Hepatocyte (in vitro differentiated cells): Measurements from ENCODE around the gene CYFIP1.

Experiments
- EZH2 ChIP-seq: fragments of 200-600 bp; sonication (generic); IDR thresholded peaks from 2 replicates; pipeline ENCODE4 v1.6.1; 2016; ENCODE audit warnings: antibody characterized with exemption, mild to moderate bottlenecking, borderline replicate concordance
- EZH2phosphoT487 ChIP-seq: fragments of 200-600 bp; sonication (generic); IDR thresholded peaks from one replicate; pipeline ENCODE4 v1.6.1; 2018; ENCODE audit warnings: antibody characterized with exemption, mild to moderate bottlenecking, low read depth, moderate library complexity; ENCODE audit not compliant: unreplicated experiment, severe bottlenecking
- TF ChIP-seq, protein P1 (sequence below): fragments of 200-600 bp; sonication (generic); IDR thresholded peaks from 2 replicates; pipeline ENCODE4 v1.5.1; 2016; ENCODE audit warnings: antibody characterized with exemption, mild to moderate bottlenecking; ENCODE audit not compliant: poor library complexity

GRCh38 chr15:22927761-22928160 is 52.4 kb downstream of the CYFIP1 start:
- TF ChIP-seq, protein P1, sequence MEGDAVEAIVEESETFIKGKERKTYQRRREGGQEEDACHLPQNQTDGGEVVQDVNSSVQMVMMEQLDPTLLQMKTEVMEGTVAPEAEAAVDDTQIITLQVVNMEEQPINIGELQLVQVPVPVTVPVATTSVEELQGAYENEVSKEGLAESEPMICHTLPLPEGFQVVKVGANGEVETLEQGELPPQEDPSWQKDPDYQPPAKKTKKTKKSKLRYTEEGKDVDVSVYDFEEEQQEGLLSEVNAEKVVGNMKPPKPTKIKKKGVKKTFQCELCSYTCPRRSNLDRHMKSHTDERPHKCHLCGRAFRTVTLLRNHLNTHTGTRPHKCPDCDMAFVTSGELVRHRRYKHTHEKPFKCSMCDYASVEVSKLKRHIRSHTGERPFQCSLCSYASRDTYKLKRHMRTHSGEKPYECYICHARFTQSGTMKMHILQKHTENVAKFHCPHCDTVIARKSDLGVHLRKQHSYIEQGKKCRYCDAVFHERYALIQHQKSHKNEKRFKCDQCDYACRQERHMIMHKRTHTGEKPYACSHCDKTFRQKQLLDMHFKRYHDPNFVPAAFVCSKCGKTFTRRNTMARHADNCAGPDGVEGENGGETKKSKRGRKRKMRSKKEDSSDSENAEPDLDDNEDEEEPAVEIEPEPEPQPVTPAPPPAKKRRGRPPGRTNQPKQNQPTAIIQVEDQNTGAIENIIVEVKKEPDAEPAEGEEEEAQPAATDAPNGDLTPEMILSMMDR = no peak
- no peak for TF ChIP-seq EZH2
- no peak for TF ChIP-seq EZH2phosphoT487
